C4-2B (cell line): Measurements from ENCODE around the gene CRYGS.

Experiments
- ZFX ChIP-seq: fragments of 450-650 bp; IDR thresholded peaks from 2 replicates; pipeline ENCODE4 v1.6.1; 2017
- TF ChIP-seq, protein P1 (sequence below): fragments of 450-650 bp; conservative IDR thresholded peaks from 2 replicates; pipeline ENCODE4 v1.5.1; 2017; ENCODE audit warnings: mild to moderate bottlenecking

DNA sequence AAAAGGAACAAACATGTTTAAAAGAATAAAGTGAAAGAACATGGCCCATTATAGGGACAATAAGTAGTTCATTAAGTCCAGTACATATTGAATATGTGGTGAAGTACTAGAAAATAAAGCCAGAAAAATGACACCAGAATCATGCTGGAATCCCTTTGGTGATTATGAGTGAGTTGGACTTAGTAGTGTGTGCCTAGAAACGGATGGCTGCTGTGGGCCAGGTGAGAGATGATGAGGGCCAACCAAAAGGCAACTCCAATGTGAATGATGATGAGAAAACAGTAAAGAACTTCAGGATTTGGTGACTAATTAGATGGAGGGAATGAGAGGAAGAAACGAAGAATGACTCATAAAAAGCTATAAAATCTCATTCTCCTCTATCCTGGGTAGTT lies 3.3 kb downstream of the CRYGS start:
- TF ChIP-seq, protein P1, sequence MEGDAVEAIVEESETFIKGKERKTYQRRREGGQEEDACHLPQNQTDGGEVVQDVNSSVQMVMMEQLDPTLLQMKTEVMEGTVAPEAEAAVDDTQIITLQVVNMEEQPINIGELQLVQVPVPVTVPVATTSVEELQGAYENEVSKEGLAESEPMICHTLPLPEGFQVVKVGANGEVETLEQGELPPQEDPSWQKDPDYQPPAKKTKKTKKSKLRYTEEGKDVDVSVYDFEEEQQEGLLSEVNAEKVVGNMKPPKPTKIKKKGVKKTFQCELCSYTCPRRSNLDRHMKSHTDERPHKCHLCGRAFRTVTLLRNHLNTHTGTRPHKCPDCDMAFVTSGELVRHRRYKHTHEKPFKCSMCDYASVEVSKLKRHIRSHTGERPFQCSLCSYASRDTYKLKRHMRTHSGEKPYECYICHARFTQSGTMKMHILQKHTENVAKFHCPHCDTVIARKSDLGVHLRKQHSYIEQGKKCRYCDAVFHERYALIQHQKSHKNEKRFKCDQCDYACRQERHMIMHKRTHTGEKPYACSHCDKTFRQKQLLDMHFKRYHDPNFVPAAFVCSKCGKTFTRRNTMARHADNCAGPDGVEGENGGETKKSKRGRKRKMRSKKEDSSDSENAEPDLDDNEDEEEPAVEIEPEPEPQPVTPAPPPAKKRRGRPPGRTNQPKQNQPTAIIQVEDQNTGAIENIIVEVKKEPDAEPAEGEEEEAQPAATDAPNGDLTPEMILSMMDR: peak; percentile 71
- TF ChIP-seq ZFX: no peak
